GM23248 (cell line): Measurements from ENCODE around the gene ACKR3. TPM values are rescaled to one million over a fixed set of nuclear protein-coding genes. Genes with fewer than 3 reads are reported as not detected.

Experiments used
- DNase-seq: peaks from one replicate; pipeline ENCODE4 v3.0.0-alpha.2; 2015
- H2AFZ ChIP-seq: fragments of 200-600 bp; sonication (generic); 2 replicates; pipeline ENCODE4 v1.6.1; 2016; ENCODE audit warnings: antibody characterized with exemption
- H3F3A ChIP-seq: fragments of 200-600 bp; sonication (generic); 2 replicates; pipeline ENCODE4 v1.6.1; 2016; ENCODE audit warnings: mild to moderate bottlenecking, antibody characterized with exemption, mixed run types; ENCODE audit not compliant: insufficient read depth
- H3K27ac ChIP-seq: fragments of 200-600 bp; sonication (generic); 2 replicates; pipeline ENCODE4 v1.5.1; 2016; ENCODE audit warnings: mild to moderate bottlenecking
- H3K27me3 ChIP-seq: fragments of 200-600 bp; sonication (generic); replicated peaks from 2 replicates; pipeline ENCODE4 v1.6.1; 2016; ENCODE audit warnings: mild to moderate bottlenecking; ENCODE audit not compliant: insufficient read depth
- H3K36me3 ChIP-seq: fragments of 200-600 bp; sonication (generic); 2 replicates; pipeline ENCODE4 v1.6.1; 2016; ENCODE audit warnings: low read depth, mild to moderate bottlenecking
- H3K4me1 ChIP-seq: fragments of 200-600 bp; sonication (generic); 2 replicates; pipeline ENCODE4 v1.6.1; 2016; ENCODE audit warnings: mild to moderate bottlenecking; ENCODE audit not compliant: insufficient read depth
- H3K4me2 ChIP-seq: fragments of 200-600 bp; sonication (generic); one replicate; pipeline ENCODE4 v1.6.1; 2016; ENCODE audit warnings: mild to moderate bottlenecking; ENCODE audit not compliant: unreplicated experiment
- H3K4me3 ChIP-seq: fragments of 200-600 bp; sonication (generic); 2 replicates; pipeline ENCODE4 v1.5.1; 2016; ENCODE audit warnings: mild to moderate bottlenecking
- H3K79me2 ChIP-seq: fragments of 200-600 bp; sonication (generic); 2 replicates; pipeline ENCODE4 v1.6.1; 2016; ENCODE audit warnings: mild to moderate bottlenecking; ENCODE audit not compliant: insufficient read depth
- H3K9ac ChIP-seq: fragments of 200-600 bp; sonication (generic); 2 replicates; pipeline ENCODE4 v1.6.1; 2016; ENCODE audit warnings: mild to moderate bottlenecking
- H3K9me2 ChIP-seq: fragments of 200-600 bp; sonication (generic); 2 replicates; pipeline ENCODE4 v1.6.1; 2016; ENCODE audit warnings: mixed run types, mild to moderate bottlenecking, moderate library complexity; ENCODE audit not compliant: insufficient read depth
- H3K9me3 ChIP-seq: fragments of 200-600 bp; sonication (generic); one replicate; pipeline ENCODE4 v1.6.1; 2017; ENCODE audit warnings: low read depth
- H4K20me1 ChIP-seq: fragments of 200-600 bp; sonication (generic); 2 replicates; pipeline ENCODE4 v1.6.0; 2016; ENCODE audit not compliant: insufficient read depth
- EZH2 ChIP-seq: fragments of 200-600 bp; sonication (generic); IDR thresholded peaks from 2 replicates; pipeline ENCODE4 v1.6.1; 2018; ENCODE audit warnings: antibody characterized with exemption, mild to moderate bottlenecking; ENCODE audit not compliant: insufficient read depth, poor library complexity, severe bottlenecking
- EZH2phosphoT487 ChIP-seq: fragments of 200-600 bp; sonication (generic); IDR thresholded peaks from 2 replicates; pipeline ENCODE4 v1.6.1; 2018; ENCODE audit warnings: antibody characterized with exemption, moderate library complexity, mild to moderate bottlenecking, low read depth; ENCODE audit not compliant: insufficient read depth
- WGBS, 2 experiments: methylation state at CpG; one replicate each; pipeline ENCODE4 v1.1.6; 2015 to 2017; ENCODE audit warnings: low lambda C conversion rate in 2 of 2, low coverage in 1 of 2; ENCODE audit errors: missing lambda C conversion rate in 2 of 2; 5-methylcytosine and 5-hydroxymethylcytosine counted together
- in situ Hi-C: fragments of 300-500 bp; cut with MboI; formaldehyde crosslinking; loops from 2 replicates; pipeline ENCODE4 v1.15.0; 2020
- polyA plus RNA-seq: library from polyadenylated mRNA; unstranded; fragments of >200 nt; fragmentation: Nextera tagmentation; extraction: Ambion mirVana; gene quantifications from 2 replicates; pipeline ENCODE4 v1.2.1, GENCODE V29; 2016
- total RNA-seq: library from RNA; depleted of rRNA; stranded (reverse); fragments of >200 nt; shearing (Covaris generic); gene quantifications from 2 replicates; pipeline ENCODE4 v1.2.3, GENCODE V29; 2014

The ACKR3 gene
- total and polyA plus RNA-seq, 2 experiments from 2014 or later = 6.1 to 8.5 TPM

GRCh38 chr2:236631281-236631855 lies 61.7 kb downstream of the ACKR3 start:
- no peak overlapping the region for H2AFZ ChIP-seq
- no peak overlapping the region for H3K9ac ChIP-seq
- no peaks in the 10 kb centered on the region for H4K20me1 ChIP-seq
- no peaks in the 10 kb centered on the region for H3K4me1 ChIP-seq
- H3K36me3 ChIP-seq = no peaks in the 10 kb centered on the region
- H3K4me2 ChIP-seq = no peak overlapping the region
- 0 out of 2 replicates have a peak, but pooled peaks cover 6% of the 10 kb centered on the region for H3K27me3 ChIP-seq
- no peaks in the 10 kb centered on the region for H3K79me2 ChIP-seq
- TF ChIP-seq EZH2phosphoT487 (no peak), EZH2 (no peak)
- peak; percentile 55 for DNase-seq
- H3K9me3 ChIP-seq = no peaks in the 10 kb centered on the region
- in situ Hi-C loops = no loop called here
- no peak overlapping the region for H3K4me3 ChIP-seq
- no peaks in the 10 kb centered on the region for H3K9me2 ChIP-seq
- no peak overlapping the region for H3K27ac ChIP-seq
- 24 to 25% methylated on average over 15 of the region's 15 CpGs for WGBS, 2 experiments
- no peaks in the 10 kb centered on the region for H3F3A ChIP-seq

DNA sequence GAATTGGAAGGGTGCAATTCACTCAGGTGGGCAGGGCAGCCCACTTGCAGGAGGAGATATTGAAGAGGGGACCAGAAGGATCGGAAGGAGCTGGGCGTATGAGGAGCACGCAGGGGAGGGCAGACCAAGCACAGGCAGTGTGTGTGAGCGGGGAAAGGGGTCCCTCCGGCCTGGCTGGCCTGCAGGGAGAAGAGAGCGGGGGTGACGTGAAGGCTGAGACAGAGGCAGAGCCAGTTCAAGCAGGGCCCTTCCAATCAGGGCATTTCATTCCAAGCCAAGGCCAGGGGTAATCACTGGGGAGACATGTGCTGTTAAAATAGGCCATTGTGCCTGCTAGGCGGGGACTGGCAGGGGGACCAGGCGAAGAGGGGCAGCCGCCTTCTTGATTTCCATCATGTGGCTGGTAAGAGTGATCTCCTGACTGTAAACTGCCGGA lies 62.2 kb downstream of the ACKR3 start:
- in situ Hi-C loops = no loop called here
- Histone ChIP-seq H3K27ac (no peak overlapping the region), H3K9ac (no peak overlapping the region), H3K9me2 (no peaks in the 10 kb centered on the region), H3F3A (no peaks in the 10 kb centered on the region), H3K36me3 (no peaks in the 10 kb centered on the region), H3K4me2 (no peak overlapping the region), H3K4me3 (no peak overlapping the region), H3K4me1 (no peaks in the 10 kb centered on the region), H3K79me2 (no peaks in the 10 kb centered on the region), H2AFZ (no peak overlapping the region), H3K9me3 (no peaks in the 10 kb centered on the region), H4K20me1 (no peaks in the 10 kb centered on the region), H3K27me3 (0 out of 2 replicates have a peak, but pooled peaks cover 6% of the 10 kb centered on the region)
- TF ChIP-seq EZH2phosphoT487 (no peak), EZH2 (no peak)
- DNase-seq = no peak
- WGBS, 2 experiments = 87 to 89% methylated on average over 10 to 11 of the region's 11 CpGs
